Ishikawa (cell line): Measurements from ENCODE around the gene ITGA11.

ENCODE experiments used
- EGR1 ChIP-seq: IDR thresholded peaks from 2 replicates; pipeline ENCODE4 v1.6.1; 2012
- EP300 ChIP-seq: IDR thresholded peaks from 2 replicates; pipeline ENCODE4 v1.6.1; 2012; ENCODE audit warnings: borderline replicate concordance
- RAD21 ChIP-seq: IDR thresholded peaks from 2 replicates; pipeline ENCODE4 v1.6.1; 2012; ENCODE audit warnings: low read depth
- TAF1 ChIP-seq: IDR thresholded peaks from 2 replicates; pipeline ENCODE4 v1.6.1; 2012; ENCODE audit warnings: low read depth, mild to moderate bottlenecking
- YY1 ChIP-seq: IDR thresholded peaks from 2 replicates; pipeline ENCODE4 v1.6.1; 2012; ENCODE audit warnings: low read depth
- TF ChIP-seq, protein P1 (sequence below): IDR thresholded peaks from 2 replicates; pipeline ENCODE4 v1.6.1; 2012

DNA sequence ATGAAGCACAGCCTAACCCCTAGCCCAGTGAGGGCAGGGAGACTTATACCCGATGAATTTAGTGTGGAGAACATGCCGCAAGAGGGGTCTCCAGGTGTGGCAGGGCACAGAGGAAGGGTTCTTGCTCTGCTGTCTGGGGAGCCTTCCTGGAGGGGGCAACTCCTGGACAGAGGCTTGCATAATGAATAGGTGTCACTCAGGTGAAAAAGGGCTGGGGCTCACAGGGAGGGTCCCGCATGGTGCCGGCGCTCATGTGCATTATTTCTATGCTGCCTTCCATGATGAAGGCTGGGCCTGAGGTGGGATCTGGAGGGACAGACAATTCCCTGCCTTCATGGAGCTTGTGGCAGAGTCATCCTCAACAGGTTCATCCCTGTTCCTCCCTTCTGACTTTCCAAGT lies 51.5 kb downstream of the ITGA11 start:
- TF ChIP-seq EGR1 = no peak
- TF ChIP-seq, protein P1, sequence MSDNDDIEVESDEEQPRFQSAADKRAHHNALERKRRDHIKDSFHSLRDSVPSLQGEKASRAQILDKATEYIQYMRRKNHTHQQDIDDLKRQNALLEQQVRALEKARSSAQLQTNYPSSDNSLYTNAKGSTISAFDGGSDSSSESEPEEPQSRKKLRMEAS = no peak
- TF ChIP-seq RAD21 = no peak
- no peak for TF ChIP-seq EP300
- TF ChIP-seq TAF1 = no peak
- no peak for TF ChIP-seq YY1
